Endothelial cell of umbilical vein (primary cell): ENCODE results near the gene AGMO. TPM values are rescaled to one million over a fixed set of nuclear protein-coding genes. Genes with fewer than 3 reads are reported as not detected.

ENCODE experiments used
- BruUV-seq: library from RNA; stranded (reverse); fragments of 400-500 nt; replicated peaks from 2 replicates; lab custom pipeline; 2021; lab: Mats Ljungman, UMichigan
- CTCF ChIA-PET: fragments of 300-600, 350-600 bp; sonication (Branson Sonifier 250); formaldehyde crosslinking; loops from one replicate; lab custom pipeline; 2021; ENCODE audit warnings: antibody characterized with exemption, inconsistent platforms; lab: Charles Lee
- POLR2A ChIA-PET: fragments of 300-600, 350-600 bp; sonication (Branson Sonifier 250); formaldehyde crosslinking; loops from one replicate; lab custom pipeline; 2021; ENCODE audit warnings: antibody characterized with exemption, inconsistent platforms; lab: Charles Lee
- DNase-seq: peaks from one replicate; pipeline ENCODE4 v3.0.0-alpha.2; 2011; ENCODE audit warnings: low read depth, low spot score
- FAIRE-seq: peaks from 2 replicates; lab custom pipeline; 2011; peaks lifted over from hg19 to GRCh38; lab: Jason Lieb, UNC
- H2AFZ ChIP-seq: 2 replicates; pipeline ENCODE4 v1.6.0; 2012; ENCODE audit warnings: low read depth, low read length, control low read depth, inconsistent platforms
- H3K27ac ChIP-seq: 2 replicates; pipeline ENCODE4 v1.5.1; 2011; ENCODE audit warnings: low read depth, mild to moderate bottlenecking, control low read depth, low read length, moderate library complexity; ENCODE audit not compliant: insufficient read depth
- H3K27me3 ChIP-seq, 2 experiments: 2 replicates each; pipeline versions ENCODE4 v1.6.0 to v1.6.1; 2011; ENCODE audit warnings: low read length in 2 of 2, mixed read lengths in 1 of 2; ENCODE audit not compliant: control insufficient read depth in 2 of 2, insufficient read depth in 2 of 2
- H3K36me3 ChIP-seq, 2 experiments: 2 replicates in 1 of 2; 3 replicates in 1 of 2; pipeline ENCODE4 v1.5.1; 2011; ENCODE audit warnings: low read length in 2 of 2, mild to moderate bottlenecking in 1 of 2, moderate library complexity in 1 of 2; ENCODE audit not compliant: control insufficient read depth in 2 of 2, insufficient read depth in 2 of 2; ENCODE audit errors: extremely low read depth in 1 of 2
- H3K4me1 ChIP-seq: 3 replicates; pipeline ENCODE4 v1.5.1; 2011; ENCODE audit warnings: mild to moderate bottlenecking, low read length; ENCODE audit not compliant: control insufficient read depth, insufficient read depth; ENCODE audit errors: extremely low read depth
- H3K4me2 ChIP-seq: 2 replicates; pipeline ENCODE4 v1.6.1; 2011; ENCODE audit warnings: low read length, control low read depth, mixed read lengths; ENCODE audit not compliant: insufficient read depth
- H3K4me3 ChIP-seq, 3 experiments: fragments of 200-600 bp in 1 of 3; sonication (generic), shearing (Covaris generic) in 1 of 3; replicated peaks in 1 of 3; 2 replicates each; pipeline ENCODE4 v1.5.1; 2011 to 2016; ENCODE audit warnings: control low read depth in 3 of 3, low read length in 3 of 3, mild to moderate bottlenecking in 2 of 3, inconsistent platforms in 1 of 3, low read depth in 1 of 3, moderate library complexity in 1 of 3; ENCODE audit not compliant: insufficient read depth in 1 of 3
- H3K79me2 ChIP-seq: 2 replicates; pipeline ENCODE4 v1.6.0; 2012; ENCODE audit warnings: low read length, inconsistent platforms; ENCODE audit not compliant: control insufficient read depth, insufficient read depth
- H3K9ac ChIP-seq: replicated peaks from 2 replicates; pipeline ENCODE3; 2011; ENCODE audit warnings: low read length, control low read depth; ENCODE audit not compliant: insufficient read depth; ENCODE audit errors: extremely low read depth
- H3K9me1 ChIP-seq: replicated peaks from 3 replicates; pipeline ENCODE4 v1.6.0; 2011; ENCODE audit warnings: mild to moderate bottlenecking, low read length; ENCODE audit not compliant: control insufficient read depth, insufficient read depth; ENCODE audit errors: extremely low read depth
- H3K9me3 ChIP-seq: replicated peaks from 2 replicates; pipeline ENCODE4 v1.5.1; 2012; ENCODE audit warnings: low read length, inconsistent platforms; ENCODE audit not compliant: control insufficient read depth, insufficient read depth
- H4K20me1 ChIP-seq: replicated peaks from 2 replicates; pipeline ENCODE3; 2011; ENCODE audit warnings: mild to moderate bottlenecking, low read length; ENCODE audit not compliant: control insufficient read depth, insufficient read depth; ENCODE audit errors: extremely low read depth
- EZH2 ChIP-seq: IDR thresholded peaks from 2 replicates; pipeline ENCODE4 v1.6.1; 2012; ENCODE audit warnings: borderline replicate concordance, low read depth, mild to moderate bottlenecking, moderate library complexity, low read length, inconsistent platforms; ENCODE audit not compliant: severe bottlenecking
- FOS ChIP-seq: IDR thresholded peaks from 2 replicates; pipeline ENCODE4 v1.6.1; 2011; ENCODE audit warnings: mild to moderate bottlenecking, low read length, moderate library complexity, borderline replicate concordance; ENCODE audit not compliant: insufficient read depth
- GATA2 ChIP-seq: IDR thresholded peaks from 2 replicates; pipeline ENCODE4 v1.7.0; 2011; ENCODE audit warnings: low read depth, mild to moderate bottlenecking, moderate library complexity, mixed read lengths, low read length; ENCODE audit not compliant: insufficient read length, insufficient read depth
- JUN ChIP-seq: IDR thresholded peaks from 2 replicates; pipeline ENCODE4 v1.6.1; 2011; ENCODE audit warnings: borderline replicate concordance, low read depth; ENCODE audit not compliant: insufficient read length, insufficient read depth
- MYC ChIP-seq: IDR thresholded peaks from one replicate; pipeline ENCODE4 v1.6.1; 2011; ENCODE audit warnings: mild to moderate bottlenecking, low read depth, low read length
- POLR2AphosphoS5 ChIP-seq: IDR thresholded peaks from 2 replicates; pipeline ENCODE4 v1.6.1; 2012; ENCODE audit warnings: low read depth, mild to moderate bottlenecking, control low read depth, low read length, moderate library complexity; ENCODE audit not compliant: insufficient read depth
- dilution Hi-C: fragments of 300-500 bp; cut with MboI; formaldehyde crosslinking; loops from one replicate; pipeline ENCODE4 v1.15.0; 2019; ENCODE audit warnings: low sequenced_read_pairs; ENCODE audit not compliant: extremely low pct_ligation_motif_present
- intact Hi-C: fragments of 100-400 bp; cut with micrococcal nuclease; formaldehyde crosslinking; loops from one replicate; pipeline ENCODE4 v1.10.0; 2022
- polyA plus RNA-seq, 4 experiments: library from polyadenylated mRNA; depleted of rRNA in 3 of 4; stranded (reverse) in 3 of 4; unstranded in 1 of 4; fragments of >200 nt; gene quantifications; 2 replicates each; pipeline versions ENCODE4 v1.2.1 to v1.2.3, GENCODE V29; 2011 to 2012; ENCODE audit warnings: missing spikeins in 1 of 4
- total RNA-seq: library from RNA; stranded (reverse); gene quantifications from 2 replicates; pipeline ENCODE4 v1.2.3, GENCODE V29; 2021
- TF ChIP-seq, protein P1 (sequence below): IDR thresholded peaks from 2 replicates; pipeline ENCODE4 v1.6.1; 2011; ENCODE audit not compliant: insufficient read depth, insufficient read length
- TF ChIP-seq, protein P2 (sequence below), 2 donors: IDR thresholded peaks; 1 replicate in 1 of 2; 2 replicates in 1 of 2; pipeline ENCODE4 v1.5.1; 2011; ENCODE audit warnings: low read length in 2 of 2, mild to moderate bottlenecking in 2 of 2, moderate library complexity in 2 of 2, control low read depth in 1 of 2, inconsistent platforms in 1 of 2, low read depth in 1 of 2; ENCODE audit not compliant: insufficient read depth in 1 of 2; ENCODE audit errors: extremely low read depth in 1 of 2

The AGMO gene
- total and polyA plus RNA-seq, 2 donors (not counting 3 experiments of a cell fraction or from before 2014, with no cell fraction given): 0.23 to 0.40 TPM

DNA sequence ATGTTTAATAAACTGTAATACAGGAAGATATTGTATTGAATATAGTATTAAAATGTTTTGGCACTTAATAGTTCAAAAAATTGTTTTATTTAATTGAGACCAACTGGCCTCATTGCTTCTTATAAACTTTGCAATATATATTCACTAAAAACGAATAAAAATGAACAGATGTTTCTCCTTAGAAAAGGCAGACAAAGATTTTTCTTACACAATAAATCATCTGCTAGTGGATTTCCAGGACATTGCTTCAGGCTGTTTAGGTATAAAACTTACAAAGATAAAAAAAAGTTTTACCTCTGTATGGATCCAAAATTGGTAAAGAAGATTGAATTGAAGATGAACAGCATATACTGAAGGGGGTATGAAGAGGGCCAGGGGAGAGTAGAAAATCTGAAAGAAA is 143.6 kb downstream of the AGMO start:
- BruUV-seq: no TSS peak
- no peaks in the 10 kb centered on the region for H3K79me2 ChIP-seq
- H3K9me3 ChIP-seq: no peaks in the 10 kb centered on the region
- no peaks in the 10 kb centered on the region for H3K27me3 ChIP-seq
- ChIA-PET CTCF (interaction anchor here (1.6 kb wide), 1 partner anchor 11 kb away, joined by 7 read pairs; no protein-coding TSS in a partner anchor), POLR2A (no interaction called here)
- FAIRE-seq (no peak), DNase-seq (no peak)
- intact Hi-C loops (no loop called here), dilution Hi-C loops (no loop called here)
- H3K4me3 ChIP-seq: no peak overlapping the region
- no peak overlapping the region for H3K27ac ChIP-seq
- H3K36me3 ChIP-seq: no peaks in the 10 kb centered on the region
- H3K9me1 ChIP-seq: no peaks in the 10 kb centered on the region
- no peak overlapping the region for H2AFZ ChIP-seq
- no peak overlapping the region for H3K9ac ChIP-seq
- H3K4me2 ChIP-seq: no peak overlapping the region
- no peak for TF ChIP-seq POLR2AphosphoS5
- no peak for TF ChIP-seq MYC
- TF ChIP-seq JUN: no peak
- no peak for TF ChIP-seq GATA2
- TF ChIP-seq, protein P1, sequence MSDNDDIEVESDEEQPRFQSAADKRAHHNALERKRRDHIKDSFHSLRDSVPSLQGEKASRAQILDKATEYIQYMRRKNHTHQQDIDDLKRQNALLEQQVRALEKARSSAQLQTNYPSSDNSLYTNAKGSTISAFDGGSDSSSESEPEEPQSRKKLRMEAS: no peak
- no peak for TF ChIP-seq FOS
- TF ChIP-seq EZH2: no peak
- TF ChIP-seq, protein P2, sequence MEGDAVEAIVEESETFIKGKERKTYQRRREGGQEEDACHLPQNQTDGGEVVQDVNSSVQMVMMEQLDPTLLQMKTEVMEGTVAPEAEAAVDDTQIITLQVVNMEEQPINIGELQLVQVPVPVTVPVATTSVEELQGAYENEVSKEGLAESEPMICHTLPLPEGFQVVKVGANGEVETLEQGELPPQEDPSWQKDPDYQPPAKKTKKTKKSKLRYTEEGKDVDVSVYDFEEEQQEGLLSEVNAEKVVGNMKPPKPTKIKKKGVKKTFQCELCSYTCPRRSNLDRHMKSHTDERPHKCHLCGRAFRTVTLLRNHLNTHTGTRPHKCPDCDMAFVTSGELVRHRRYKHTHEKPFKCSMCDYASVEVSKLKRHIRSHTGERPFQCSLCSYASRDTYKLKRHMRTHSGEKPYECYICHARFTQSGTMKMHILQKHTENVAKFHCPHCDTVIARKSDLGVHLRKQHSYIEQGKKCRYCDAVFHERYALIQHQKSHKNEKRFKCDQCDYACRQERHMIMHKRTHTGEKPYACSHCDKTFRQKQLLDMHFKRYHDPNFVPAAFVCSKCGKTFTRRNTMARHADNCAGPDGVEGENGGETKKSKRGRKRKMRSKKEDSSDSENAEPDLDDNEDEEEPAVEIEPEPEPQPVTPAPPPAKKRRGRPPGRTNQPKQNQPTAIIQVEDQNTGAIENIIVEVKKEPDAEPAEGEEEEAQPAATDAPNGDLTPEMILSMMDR (IDR thresholded peaks at IDR 0.05; ENCODE audit: extremely low read depth in 1 of 2, insufficient read depth in 1 of 2, low read depth in 1 of 2, low read length in 2 of 2): no peak
- H4K20me1 ChIP-seq: no peaks in the 10 kb centered on the region
- H3K4me1 ChIP-seq: no peaks in the 10 kb centered on the region
